Pancreas (tissue), 10 donors: ENCODE data around the gene TRMT112. TPM values are rescaled to one million over a fixed set of nuclear protein-coding genes. Genes with fewer than 3 reads are reported as not detected.

Source experiments
- ATAC-seq, 4 donors: fragments of 200-7000 bp; cut with Tn5 transposase; one replicate each; pipeline versions ENCODE4 v1.8.0 to v1.9.1; 2020; ENCODE audit warnings: mild to moderate bottlenecking in 4 of 4, moderate library complexity in 4 of 4
- DNase-seq, 6 donors: peaks; one replicate each; pipeline ENCODE4 v3.0.0-alpha.2; 2020
- FAIRE-seq: peaks from 2 replicates; lab custom pipeline; 2012; peaks lifted over from hg19 to GRCh38; lab: Jason Lieb, UNC
- H3K27ac ChIP-seq, 4 donors: fragments of 200-600 bp; sonication (generic); 1 replicate in 3 of 4; 2 replicates in 1 of 4; pipeline versions ENCODE4 v1.5.0 to v1.8.0; 2020
- H3K27me3 ChIP-seq, 4 donors: fragments of 200-600 bp; one replicate each; pipeline ENCODE4 v1.8.0; 2021
- H3K36me3 ChIP-seq, 3 donors: fragments of 200-600 bp; sonication (generic) in 1 of 3; one replicate each; pipeline versions ENCODE4 v1.5.0 to v1.8.0; 2020 to 2021
- H3K4me1 ChIP-seq, 3 donors: fragments of 200-600 bp; one replicate each; pipeline ENCODE4 v1.8.0; 2021
- H3K4me3 ChIP-seq, 4 donors: fragments of 200-600 bp; sonication (generic) in 2 of 4; one replicate each; pipeline versions ENCODE4 v1.5.0 to v1.8.0; 2020 to 2021
- H3K9me3 ChIP-seq, 4 donors: fragments of 200-600 bp; one replicate each; pipeline ENCODE4 v1.8.0; 2021
- CTCF ChIP-seq, 4 donors: fragments of 200-600 bp; sonication (generic) in 3 of 4; IDR thresholded peaks; one replicate each; pipeline versions ENCODE4 v1.5.0 to v1.8.0; 2021; ENCODE audit warnings: antibody characterized with exemption in 4 of 4
- WGBS, 2 donors: extraction: QIAGEN DNeasy Blood & Tissue Kit; methylation state at CpG; one replicate each; pipeline ENCODE4 v1.1.7; 2013; 5-methylcytosine and 5-hydroxymethylcytosine counted together
- intact Hi-C, 3 donors: fragments of 100-400 bp; cut with DNase I; formaldehyde crosslinking; loops; one replicate each; pipeline versions ENCODE4 v1.11.1 to v1.14.2; 2022
- polyA plus RNA-seq, 2 donors: library from polyadenylated mRNA; stranded (reverse); fragments of 200-250 nt; gene quantifications; one replicate each; pipeline ENCODE4 v1.2.3, GENCODE V29; 2013
- total RNA-seq, 6 donors: library from RNA; stranded (reverse); fragmentation: NEBNext Ultra II Directional in 4 of 6; extraction: Animal tissue kit (Norgen Biotek cat#: 25700) in 4 of 6; gene quantifications; one replicate each; pipeline versions ENCODE4 v1.2.1 to v1.2.4, GENCODE V29; 2021 to 2023
- donor health status: healthy with polysubstance abuse.
- donor health status: DM: no; HTN: no; CAD: no; lungs with moderate emphysema.
- donor health status: DM: no; HTN: no; CAD: no.
- donor health status: control.
- donor health status: control.
- donor health status: Bipolar disorder and iron deficiency.
- donor health status: DM: yes; HTN: yes; CAD: no.
- donor health status: DM: no; HTN: no; CAD: no.
- donor health status: DM: no; HTN: no; CAD: no.
- donor health status: DM: yes; HTN: yes; CAD: no.

Gene TRMT112
- total and polyA plus RNA-seq, 8 donors = 53.3 to 157 (median 73.5) TPM

- Histone ChIP-seq H3K4me1 (peaks cover 4 to 12% (median 8%) of the 10 kb centered on the region in 3 donors), H3K27me3 (no peaks in the 10 kb centered on the region), H3K4me3 (no peak overlapping the region), H3K9me3 (no peaks in the 10 kb centered on the region), H3K36me3 (no peaks in the 10 kb centered on the region), H3K27ac (peak overlapping the region; percentile 22 to 53 (median 52))
- FAIRE-seq (no peak), ATAC-seq (peak; percentile 75 to 84 (median 82)), DNase-seq (peak; percentile 72 to 92 (median 84))
- intact Hi-C loops = no loop called here
- peak in 2 of 4 donors; percentile 9 to 30 for TF ChIP-seq CTCF (IDR thresholded peaks at IDR 0.05)
- 28% methylated on average over 18 to 20 of the region's 20 CpGs for WGBS, 2 donors
Measured at GRCh38 chr11:64331569-64332371, 14.4 kb upstream of the TRMT112 start.

- ATAC-seq (no peak), FAIRE-seq (no peak), DNase-seq (no peak)
- Histone ChIP-seq H3K4me3 (no peak overlapping the region), H3K36me3 (no peaks in the 10 kb centered on the region), H3K9me3 (no peaks in the 10 kb centered on the region), H3K27ac (no peak overlapping the region), H3K4me1 (peaks cover 4 to 12% (median 8%) of the 10 kb centered on the region in 3 donors), H3K27me3 (no peaks in the 10 kb centered on the region)
- TF ChIP-seq CTCF (IDR thresholded peaks at IDR 0.05) = no peak
- intact Hi-C loops = no loop called here
- WGBS, 2 donors = 78 to 80% methylated on average over 11 of the region's 11 CpGs
Measured at GRCh38 chr11:64330888-64331287, 13.5 kb upstream of the TRMT112 start.

- TF ChIP-seq CTCF (IDR thresholded peaks at IDR 0.05) = no peak
- H3K36me3 ChIP-seq = no peaks in the 10 kb centered on the region
- H3K27me3 ChIP-seq = no peaks in the 10 kb centered on the region
- no peak overlapping the region for H3K27ac ChIP-seq
- intact Hi-C loops = no loop called here
- DNase-seq (no peak), ATAC-seq (no peak), FAIRE-seq (no peak)
- WGBS, 2 donors = 62 to 71% methylated on average over 3 of the region's 3 CpGs
- peaks cover 4 to 12% (median 8%) of the 10 kb centered on the region in 3 donors for H3K4me1 ChIP-seq
- H3K4me3 ChIP-seq = no peak overlapping the region
- no peaks in the 10 kb centered on the region for H3K9me3 ChIP-seq
Measured at GRCh38 chr11:64327993-64328392, 10.6 kb upstream of the TRMT112 start.

- Histone ChIP-seq H3K27me3 (no peaks in the 10 kb centered on the region), H3K36me3 (no peaks in the 10 kb centered on the region), H3K4me3 (no peak overlapping the region), H3K9me3 (no peaks in the 10 kb centered on the region), H3K27ac (no peak overlapping the region), H3K4me1 (peaks cover 4 to 12% (median 8%) of the 10 kb centered on the region in 3 donors)
- FAIRE-seq = no peak
- WGBS, 2 donors = 83 to 90% methylated on average over 2 of the region's 2 CpGs
- no peak for TF ChIP-seq CTCF (IDR thresholded peaks at IDR 0.05)
- no peak for ATAC-seq
- intact Hi-C loops = no loop called here
- no peak for DNase-seq
Measured at GRCh38 chr11:64327375-64327774, 10.0 kb upstream of the TRMT112 start.
